Measurements from ENCODE around the gene MMP15. TPM values are rescaled to one million over a fixed set of nuclear protein-coding genes. Genes with fewer than 3 reads are reported as not detected.

MMP15 gene
- total RNA-seq, 4 donors from 2014 or later = 48.0 to 161 (median 92.3) TPM

GRCh38 chr16:58024486-58025350 is 836 bp upstream of the MMP15 start:
- DNase-seq = peak; percentile 91
- intact Hi-C loops (cut with DNase I; ENCODE audit: low total_unique reads) = loop anchor here (5.0 kb wide), 1 partner anchor 98 kb away; no protein-coding TSS in a partner anchor
- Histone ChIP-seq H3K4me3 (peak overlapping the region; percentile 71 to 95 (median 88)), H3K27me3 (no peaks in the 10 kb centered on the region), H3K27ac (peak overlapping the region; percentile 92 to 97 (median 95)), H3K9me3 (no peaks in the 10 kb centered on the region), H3K36me3 (no peaks in the 10 kb centered on the region), H3K4me1 (peaks cover 31 to 73% (median 59%) of the 10 kb centered on the region in 4 donors)
- TF ChIP-seq POLR2A (IDR thresholded peaks at IDR 0.05) (peak; percentile 61), POLR2AphosphoS5 (IDR thresholded peaks at IDR 0.05) (peak in 2 of 3 donors; percentile 51 to 76), EP300 (IDR thresholded peaks at IDR 0.05; ENCODE audit: low read depth) (peak; percentile 39)
- TF ChIP-seq, protein P1, sequence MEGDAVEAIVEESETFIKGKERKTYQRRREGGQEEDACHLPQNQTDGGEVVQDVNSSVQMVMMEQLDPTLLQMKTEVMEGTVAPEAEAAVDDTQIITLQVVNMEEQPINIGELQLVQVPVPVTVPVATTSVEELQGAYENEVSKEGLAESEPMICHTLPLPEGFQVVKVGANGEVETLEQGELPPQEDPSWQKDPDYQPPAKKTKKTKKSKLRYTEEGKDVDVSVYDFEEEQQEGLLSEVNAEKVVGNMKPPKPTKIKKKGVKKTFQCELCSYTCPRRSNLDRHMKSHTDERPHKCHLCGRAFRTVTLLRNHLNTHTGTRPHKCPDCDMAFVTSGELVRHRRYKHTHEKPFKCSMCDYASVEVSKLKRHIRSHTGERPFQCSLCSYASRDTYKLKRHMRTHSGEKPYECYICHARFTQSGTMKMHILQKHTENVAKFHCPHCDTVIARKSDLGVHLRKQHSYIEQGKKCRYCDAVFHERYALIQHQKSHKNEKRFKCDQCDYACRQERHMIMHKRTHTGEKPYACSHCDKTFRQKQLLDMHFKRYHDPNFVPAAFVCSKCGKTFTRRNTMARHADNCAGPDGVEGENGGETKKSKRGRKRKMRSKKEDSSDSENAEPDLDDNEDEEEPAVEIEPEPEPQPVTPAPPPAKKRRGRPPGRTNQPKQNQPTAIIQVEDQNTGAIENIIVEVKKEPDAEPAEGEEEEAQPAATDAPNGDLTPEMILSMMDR (IDR thresholded peaks at IDR 0.05) = no peak
- 12% methylated on average over 47 of the region's 57 CpGs; no CpG with 5 or more reads in 1 of the 2 donors for WGBS, 2 donors (ENCODE audit: low coverage in 1 of 2)
- in situ Hi-C loops (cut with MboI; ENCODE audit: low pct_ligation_motif_present in 1 of 4, low pct_unique_long_range_greater_than_20kb in 1 of 4, low sequenced_read_pairs in 3 of 4) = loop anchor here in 3 of 4 donors (5.0 to 25.0 kb wide), 6 partner anchors 100 to 638 kb away; partner anchors contain the start of gene CFAP20 (in 2 of the 3)

GRCh38 chr16:58026139-58026704 is 668 bp downstream of the MMP15 start:
- H3K4me1 ChIP-seq = peaks cover 35 to 70% (median 59%) of the 10 kb centered on the region in 4 donors
- no peaks in the 10 kb centered on the region for H3K27me3 ChIP-seq
- DNase-seq = peak; percentile 52
- H3K36me3 ChIP-seq = no peaks in the 10 kb centered on the region
- H3K9me3 ChIP-seq = no peaks in the 10 kb centered on the region
- TF ChIP-seq POLR2A (IDR thresholded peaks at IDR 0.05) = no peak
- TF ChIP-seq POLR2AphosphoS5 (IDR thresholded peaks at IDR 0.05) = no peak
- TF ChIP-seq, protein P1 (IDR thresholded peaks at IDR 0.05) = no peak
- no peak for TF ChIP-seq EP300 (IDR thresholded peaks at IDR 0.05; ENCODE audit: low read depth)
- in situ Hi-C loops (cut with MboI; ENCODE audit: low pct_ligation_motif_present in 1 of 4, low pct_unique_long_range_greater_than_20kb in 1 of 4, low sequenced_read_pairs in 3 of 4) = loop anchor here in 1 of 4 donors (10.0 kb wide), 1 partner anchor 99 kb away; the partner anchor contains the start of gene CFAP20
- 1% methylated on average over 43 of the region's 65 CpGs; no CpG with 5 or more reads in 1 of the 2 donors for WGBS, 2 donors (ENCODE audit: low coverage in 1 of 2)
- H3K27ac ChIP-seq = peak overlapping the region; percentile 92 to 97 (median 95)
- H3K4me3 ChIP-seq = peak overlapping the region; percentile 71 to 95 (median 88)
- intact Hi-C loops (cut with DNase I; ENCODE audit: low total_unique reads) = no loop called here

GRCh38 chr16:58026705-58027160 is 1.2 kb downstream of the MMP15 start:
- intact Hi-C loops (cut with DNase I; ENCODE audit: low total_unique reads) (no loop called here), in situ Hi-C loops (cut with MboI; ENCODE audit: low pct_ligation_motif_present in 1 of 4, low pct_unique_long_range_greater_than_20kb in 1 of 4, low sequenced_read_pairs in 3 of 4) (loop anchor here in 1 of 4 donors (10.0 kb wide), 1 partner anchor 98 kb away; the partner anchor contains the start of gene CFAP20)
- H3K27ac ChIP-seq = peak overlapping the region; percentile 92 to 97 (median 95)
- peaks cover 35 to 72% (median 59%) of the 10 kb centered on the region in 4 donors for H3K4me1 ChIP-seq
- peak overlapping the region; percentile 71 to 95 (median 88) for H3K4me3 ChIP-seq
- no peaks in the 10 kb centered on the region for H3K36me3 ChIP-seq
- peak; percentile 36 for DNase-seq
- 4% methylated on average over 28 of the region's 38 CpGs; no CpG with 5 or more reads in 1 of the 2 donors for WGBS, 2 donors (ENCODE audit: low coverage in 1 of 2)
- no peaks in the 10 kb centered on the region for H3K27me3 ChIP-seq
- no peak for TF ChIP-seq EP300 (IDR thresholded peaks at IDR 0.05; ENCODE audit: low read depth)
- no peak for TF ChIP-seq POLR2A (IDR thresholded peaks at IDR 0.05)
- no peak for TF ChIP-seq POLR2AphosphoS5 (IDR thresholded peaks at IDR 0.05)
- TF ChIP-seq, protein P1 (IDR thresholded peaks at IDR 0.05) = no peak
- no peaks in the 10 kb centered on the region for H3K9me3 ChIP-seq

Data from transverse colon (tissue), 4 donors.